Thyroid gland (tissue), 4 donors: Measurements from ENCODE around the gene SH3YL1.

Experiments used
- CTCF ChIP-seq, 6 experiments: fragments of 200-600 bp in 3 of 6; fragments of 450-650 bp in 3 of 6; sonication (generic) in 3 of 6; IDR thresholded peaks; one replicate each; pipeline ENCODE4 v1.5.1; 2016 to 2019; ENCODE audit warnings: antibody characterized with exemption in 6 of 6, mild to moderate bottlenecking in 2 of 6, inconsistent platforms in 1 of 6, moderate library complexity in 1 of 6
- POLR2A ChIP-seq, 2 donors: fragments of 450-650 bp; IDR thresholded peaks; one replicate each; pipeline ENCODE4 v1.6.1; 2017; ENCODE audit warnings: antibody characterized with exemption in 2 of 2, mild to moderate bottlenecking in 2 of 2, moderate library complexity in 1 of 2

DNA sequence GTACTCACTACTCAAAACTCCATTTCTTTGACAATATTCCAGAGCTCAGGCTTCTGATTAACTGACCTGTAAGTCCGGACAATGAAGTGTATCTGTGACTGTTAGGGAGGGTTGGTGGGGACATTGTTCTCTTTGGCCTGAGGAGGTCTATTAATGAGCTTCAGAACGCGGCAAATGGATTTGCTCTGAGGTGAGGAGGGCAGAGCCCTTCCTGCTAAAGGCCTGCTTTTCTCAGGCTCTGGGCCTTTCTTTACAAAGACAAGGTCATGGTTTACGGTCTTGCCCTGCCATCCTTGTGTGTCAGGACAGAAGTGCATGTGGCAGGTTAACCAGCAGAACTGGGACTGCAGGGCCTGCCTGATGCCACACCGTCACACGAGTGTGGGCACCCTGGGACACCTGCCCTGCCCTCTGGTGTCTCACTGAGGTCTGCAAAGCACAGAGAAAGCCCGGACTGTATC lies 16.8 kb upstream of the SH3YL1 start:
- TF ChIP-seq CTCF (IDR thresholded peaks at IDR 0.05) (no peak), POLR2A (IDR thresholded peaks at IDR 0.05) (no peak)
